OCI-LY7 (cell line): ENCODE results near the gene RALGAPA2. TPM values are rescaled to one million over a fixed set of nuclear protein-coding genes. Genes with fewer than 3 reads are reported as not detected.

ENCODE experiments used
- BruUV-seq: library from RNA; stranded (reverse); fragments of 400-500 nt; replicated peaks from 2 replicates; lab custom pipeline; 2021; lab: Mats Ljungman, UMichigan
- CTCF ChIA-PET: fragments of 300-600 bp; sonication (Branson Sonifier 250); formaldehyde crosslinking; loops from one replicate; lab custom pipeline; 2022; ENCODE audit warnings: antibody characterized with exemption; ENCODE audit not compliant: unreplicated experiment; lab: Charles Lee
- POLR2A ChIA-PET: fragments of 300-600 bp; sonication (Branson Sonifier 250); formaldehyde crosslinking; loops from one replicate; lab custom pipeline; 2022; ENCODE audit warnings: antibody characterized with exemption; lab: Charles Lee
- DNase-seq: peaks from one replicate; pipeline ENCODE4 v3.0.0-alpha.2; 2015; ENCODE audit warnings: low spot score
- H2AFZ ChIP-seq: fragments of 200-600 bp; sonication (generic), shearing (Covaris generic); 2 replicates; pipeline ENCODE4 v1.6.1; 2014; ENCODE audit warnings: mild to moderate bottlenecking, antibody characterized with exemption, low read length, moderate library complexity
- H3K27ac ChIP-seq: fragments of 200-600 bp; sonication (generic); 2 replicates; pipeline ENCODE4 v1.5.1; 2014; ENCODE audit warnings: mixed run types, low read depth, mild to moderate bottlenecking, moderate library complexity, low read length, inconsistent platforms; ENCODE audit not compliant: poor library complexity, severe bottlenecking
- H3K36me3 ChIP-seq: fragments of 200-600 bp; sonication (generic); 2 replicates; pipeline ENCODE4 v1.6.1; 2014; ENCODE audit warnings: mild to moderate bottlenecking, antibody characterized with exemption, low read length, moderate library complexity, mixed read lengths; ENCODE audit not compliant: insufficient read depth
- H3K4me1 ChIP-seq: fragments of 200-600 bp; sonication (generic); 2 replicates; pipeline ENCODE4 v1.5.1; 2014; ENCODE audit warnings: mild to moderate bottlenecking, low read length; ENCODE audit not compliant: insufficient read depth, poor library complexity, severe bottlenecking
- H3K4me2 ChIP-seq: fragments of 200-600 bp; sonication (generic); 2 replicates; pipeline ENCODE4 v1.6.1; 2014; ENCODE audit warnings: mild to moderate bottlenecking, low read length
- H3K4me3 ChIP-seq: fragments of 200-600 bp; sonication (generic); 2 replicates; pipeline ENCODE4 v1.5.1; 2014; ENCODE audit warnings: mild to moderate bottlenecking, low read depth, low read length; ENCODE audit not compliant: poor library complexity, severe bottlenecking
- H3K79me2 ChIP-seq: fragments of 200-600 bp; sonication (generic); 2 replicates; pipeline ENCODE4 v1.6.1; 2016; ENCODE audit warnings: low read depth, mild to moderate bottlenecking, low read length, moderate library complexity, mixed read lengths; ENCODE audit not compliant: insufficient read depth
- H3K9me2 ChIP-seq: fragments of 200-600 bp; sonication (generic); 2 replicates; pipeline ENCODE4 v1.6.1; 2016; ENCODE audit warnings: mild to moderate bottlenecking, low read length, mixed read lengths; ENCODE audit not compliant: insufficient read depth
- H3K9me3 ChIP-seq: fragments of 200-600 bp; sonication (generic); 2 replicates; pipeline ENCODE4 v1.6.1; 2014; ENCODE audit warnings: mild to moderate bottlenecking, mixed run types, low read length, mixed read lengths
- H4K20me1 ChIP-seq: fragments of 200-600 bp; sonication (generic); 2 replicates; pipeline ENCODE4 v1.6.1; 2014; ENCODE audit warnings: mild to moderate bottlenecking, antibody characterized with exemption, low read length, moderate library complexity, mixed read lengths; ENCODE audit not compliant: insufficient read depth
- EZH2phosphoT487 ChIP-seq: fragments of 200-600 bp; sonication (generic); IDR thresholded peaks from 2 replicates; pipeline ENCODE4 v1.6.1; 2018; ENCODE audit warnings: low read depth, borderline replicate concordance, mild to moderate bottlenecking, mixed run types, antibody characterized with exemption, low read length, moderate library complexity, mixed read lengths
- intact Hi-C: fragments of 100-400 bp; cut with micrococcal nuclease; formaldehyde crosslinking; loops from one replicate; pipeline ENCODE4 v1.10.0; 2022; ENCODE audit not compliant: unreplicated experiment
- total RNA-seq, 2 experiments: library from RNA; depleted of rRNA in 1 of 2; stranded (reverse); fragments of >200 nt in 1 of 2; shearing (Covaris generic) in 1 of 2; gene quantifications; 2 replicates each; pipeline ENCODE4 v1.2.3, GENCODE V29; 2014 to 2022
- TF ChIP-seq, protein P1 (sequence below): fragments of 200-600 bp; sonication (generic); conservative IDR thresholded peaks from 2 replicates; pipeline ENCODE4 v1.5.1; 2014; ENCODE audit warnings: mild to moderate bottlenecking, antibody characterized with exemption, low read length, moderate library complexity, mixed read lengths

Gene RALGAPA2
- total RNA-seq, 2 experiments from 2014 or later, result 9.1 to 17.8 TPM

DNA sequence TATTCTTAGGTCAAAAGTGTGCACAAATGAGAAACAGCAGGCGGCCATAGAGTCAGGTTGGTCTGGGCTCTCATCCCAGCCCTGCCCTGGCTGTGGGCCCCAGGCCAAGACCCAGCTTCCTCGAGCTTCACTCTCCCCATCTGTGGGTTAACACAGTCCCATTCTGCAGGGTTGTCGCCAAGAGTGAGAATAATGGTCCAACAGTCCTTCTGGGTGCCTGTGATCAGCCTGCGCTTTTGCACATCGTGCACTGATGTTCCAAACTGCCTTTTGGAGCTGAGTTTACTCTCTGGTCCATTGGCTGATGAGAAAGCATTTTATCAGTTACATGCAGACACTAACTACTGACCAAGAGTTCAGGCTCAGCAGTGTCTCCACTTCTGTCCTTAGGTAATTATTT is 261.9 kb downstream of the RALGAPA2 start:
- intact Hi-C loops, result no loop called here

DNA sequence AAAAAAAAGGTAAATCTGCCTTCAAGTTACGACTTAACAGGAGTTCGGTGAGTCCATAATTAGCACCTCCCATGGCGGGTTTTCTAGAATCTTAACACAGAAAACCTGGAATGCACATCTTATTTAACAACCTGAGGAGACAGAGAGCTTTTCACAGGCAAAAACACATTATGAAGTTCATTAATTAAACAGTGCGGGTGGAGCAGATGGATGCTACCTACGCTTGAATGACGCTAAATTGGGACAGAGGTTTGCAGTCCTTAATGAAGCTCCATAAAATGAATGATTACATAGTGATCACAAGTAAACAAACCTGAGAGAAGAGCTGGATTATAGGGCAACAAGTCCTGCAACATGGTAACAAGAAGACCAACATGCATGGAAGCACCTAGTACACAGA is 263.6 kb downstream of the RALGAPA2 start:
- BruUV-seq, result no TSS peak
- CTCF ChIA-PET, result no interaction called here

More for the DNA sequence above, 261.9 kb downstream of the RALGAPA2 start:
- no peak overlapping the region for H3K4me2 ChIP-seq
- H3K36me3 ChIP-seq, result no peaks in the 10 kb centered on the region
- H3K9me2 ChIP-seq, result no peaks in the 10 kb centered on the region
- no TSS peak for BruUV-seq
- no peaks in the 10 kb centered on the region for H3K79me2 ChIP-seq
- H2AFZ ChIP-seq, result no peak overlapping the region
- H3K4me1 ChIP-seq, result no peaks in the 10 kb centered on the region
- H3K9me3 ChIP-seq, result no peaks in the 10 kb centered on the region
- ChIA-PET POLR2A (no interaction called here), CTCF (no interaction called here)
- H4K20me1 ChIP-seq, result no peaks in the 10 kb centered on the region
- DNase-seq, result no peak
- no peak overlapping the region for H3K4me3 ChIP-seq
- TF ChIP-seq, protein P1, sequence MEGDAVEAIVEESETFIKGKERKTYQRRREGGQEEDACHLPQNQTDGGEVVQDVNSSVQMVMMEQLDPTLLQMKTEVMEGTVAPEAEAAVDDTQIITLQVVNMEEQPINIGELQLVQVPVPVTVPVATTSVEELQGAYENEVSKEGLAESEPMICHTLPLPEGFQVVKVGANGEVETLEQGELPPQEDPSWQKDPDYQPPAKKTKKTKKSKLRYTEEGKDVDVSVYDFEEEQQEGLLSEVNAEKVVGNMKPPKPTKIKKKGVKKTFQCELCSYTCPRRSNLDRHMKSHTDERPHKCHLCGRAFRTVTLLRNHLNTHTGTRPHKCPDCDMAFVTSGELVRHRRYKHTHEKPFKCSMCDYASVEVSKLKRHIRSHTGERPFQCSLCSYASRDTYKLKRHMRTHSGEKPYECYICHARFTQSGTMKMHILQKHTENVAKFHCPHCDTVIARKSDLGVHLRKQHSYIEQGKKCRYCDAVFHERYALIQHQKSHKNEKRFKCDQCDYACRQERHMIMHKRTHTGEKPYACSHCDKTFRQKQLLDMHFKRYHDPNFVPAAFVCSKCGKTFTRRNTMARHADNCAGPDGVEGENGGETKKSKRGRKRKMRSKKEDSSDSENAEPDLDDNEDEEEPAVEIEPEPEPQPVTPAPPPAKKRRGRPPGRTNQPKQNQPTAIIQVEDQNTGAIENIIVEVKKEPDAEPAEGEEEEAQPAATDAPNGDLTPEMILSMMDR, result no peak
- no peak for TF ChIP-seq EZH2phosphoT487
- H3K27ac ChIP-seq, result no peak overlapping the region

DNA sequence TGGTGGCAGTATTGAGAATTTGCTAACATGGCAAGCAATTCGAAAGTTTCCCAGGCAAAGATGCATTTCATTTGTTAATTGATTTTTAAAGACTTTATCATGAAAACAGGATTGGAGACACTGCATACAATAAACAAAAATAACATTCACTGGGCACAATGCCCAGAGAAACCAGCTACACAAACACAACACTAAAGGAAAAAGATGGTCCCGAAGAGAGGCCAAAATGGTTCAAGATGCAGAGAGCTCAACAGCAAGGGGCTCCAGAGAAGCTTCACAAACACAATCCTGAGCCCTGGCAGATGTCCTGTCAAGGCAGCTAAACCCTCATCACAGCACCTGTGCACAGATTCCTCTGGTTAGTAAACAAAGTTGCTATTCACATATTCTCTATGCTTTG is 265.2 kb downstream of the RALGAPA2 start:
- Histone ChIP-seq H3K4me2 (no peak overlapping the region), H3K36me3 (no peaks in the 10 kb centered on the region), H3K27ac (no peak overlapping the region), H3K4me1 (no peaks in the 10 kb centered on the region), H2AFZ (no peak overlapping the region), H4K20me1 (no peaks in the 10 kb centered on the region), H3K4me3 (no peak overlapping the region), H3K79me2 (no peaks in the 10 kb centered on the region), H3K9me2 (no peaks in the 10 kb centered on the region), H3K9me3 (no peaks in the 10 kb centered on the region)
- no TSS peak for BruUV-seq
- no peak for DNase-seq
- POLR2A ChIA-PET, result no interaction called here
- CTCF ChIA-PET, result no interaction called here
- intact Hi-C loops, result no loop called here
- TF ChIP-seq, protein P1, result no peak
- TF ChIP-seq EZH2phosphoT487, result no peak

More for the DNA sequence above, 263.6 kb downstream of the RALGAPA2 start:
- Histone ChIP-seq H3K9me3 (no peaks in the 10 kb centered on the region), H4K20me1 (no peaks in the 10 kb centered on the region), H3K9me2 (no peaks in the 10 kb centered on the region), H3K4me2 (no peak overlapping the region), H3K4me1 (no peaks in the 10 kb centered on the region), H3K79me2 (no peaks in the 10 kb centered on the region), H3K4me3 (no peak overlapping the region), H3K27ac (no peak overlapping the region), H3K36me3 (no peaks in the 10 kb centered on the region), H2AFZ (no peak overlapping the region)
- TF ChIP-seq, protein P1, result no peak
- TF ChIP-seq EZH2phosphoT487, result no peak
- DNase-seq, result no peak
- intact Hi-C loops, result no loop called here
- POLR2A ChIA-PET, result interaction anchor here (0.7 to 1.4 kb wide), 2 partner anchors 9 to 16 kb away, joined by 3 to 5 read pairs; no protein-coding TSS in a partner anchor
